Activated CD8-positive, alpha-beta T cell treated with anti-CD3 and anti-CD28 coated beads, Interleukin-2, amount 10 ng/mL, durations not matched to agents 7 days and 5 days (primary cell): Measurements from ENCODE around the gene TOP2A. TPM values are rescaled to one million over a fixed set of nuclear protein-coding genes. Genes with fewer than 3 reads are reported as not detected.
"Not testable (repeated sequence)": the region's sequence is repeated elsewhere in the genome, so short reads cannot be mapped to it uniquely, and the experiment has no call there.

ENCODE experiments used
- ATAC-seq: fragments of 150-1000 bp; cut with Tn5 transposase; one replicate; pipeline ENCODE4 v1.10.0; 2021; ENCODE audit warnings: moderate library complexity
- CTCF ChIA-PET: fragments of 350-600 bp; sonication (Branson Sonifier 250); formaldehyde crosslinking; loops from one replicate; lab custom pipeline; 2021; ENCODE audit warnings: antibody characterized with exemption; lab: Charles Lee
- POLR2A ChIA-PET: fragments of 350-600 bp; sonication (Branson Sonifier 250); formaldehyde crosslinking; loops from one replicate; lab custom pipeline; 2021; ENCODE audit warnings: antibody characterized with exemption; lab: Charles Lee
- DNase-seq: peaks from one replicate; pipeline ENCODE4 v3.0.0-alpha.2; 2020
- H3K27ac Mint-ChIP-seq: one replicate; pipeline ENCODE4 v1.8.0; 2021; ENCODE audit warnings: mild to moderate bottlenecking, mixed read lengths
- H3K27me3 Mint-ChIP-seq: one replicate; pipeline ENCODE4 v1.8.0; 2021; ENCODE audit warnings: low read depth, mixed read lengths
- H3K36me3 Mint-ChIP-seq: one replicate; pipeline ENCODE4 v1.8.0; 2021; ENCODE audit warnings: low read depth, mixed read lengths
- H3K4me1 Mint-ChIP-seq: one replicate; pipeline ENCODE4 v1.8.0; 2021; ENCODE audit warnings: low read depth, mixed read lengths
- H3K4me3 Mint-ChIP-seq: one replicate; pipeline ENCODE4 v1.8.0; 2021; ENCODE audit warnings: mild to moderate bottlenecking, mixed read lengths
- H3K9me3 Mint-ChIP-seq: one replicate; pipeline ENCODE4 v1.8.0; 2022; ENCODE audit warnings: mixed read lengths; ENCODE audit not compliant: insufficient read depth
- total RNA-seq, 2 experiments: library from RNA; stranded (reverse); gene quantifications; one replicate each; pipeline ENCODE4 v1.2.3, GENCODE V29; 2021

TOP2A gene
- total RNA-seq, 2 experiments from 2014 or later = 517 to 567 TPM

DNA sequence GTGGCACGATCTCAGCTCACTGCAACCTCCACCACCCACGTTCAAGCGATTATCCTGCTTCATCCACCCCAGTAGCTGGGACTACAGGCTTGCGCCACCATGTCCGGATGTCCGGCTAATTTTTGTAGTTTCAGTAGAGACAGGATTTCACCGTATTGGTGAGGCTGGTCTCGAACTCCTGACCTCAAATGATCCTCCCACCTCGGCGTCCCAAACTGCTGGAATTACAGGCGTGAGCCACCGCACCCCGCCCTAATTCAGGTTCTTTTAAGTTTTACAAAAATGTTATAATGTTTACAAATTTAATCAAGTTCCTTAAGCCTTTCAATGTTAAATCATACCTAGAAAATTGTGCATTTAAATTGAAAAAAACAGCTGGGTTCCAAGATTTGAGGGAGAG lies 39.9 kb downstream of the TOP2A start:
- no peaks in the 10 kb centered on the region for H3K9me3 Mint-ChIP-seq
- ChIA-PET POLR2A (no interaction called here), CTCF (interaction anchor here (0.9 to 2.5 kb wide), 2 partner anchors 34 to 155 kb away, joined by 3 to 6 read pairs; no protein-coding TSS in a partner anchor)
- ATAC-seq (no peak), DNase-seq (no peak)
- no peak overlapping the region for H3K4me3 Mint-ChIP-seq
- H3K27ac Mint-ChIP-seq = no peak overlapping the region
- no peaks in the 10 kb centered on the region for H3K36me3 Mint-ChIP-seq
- H3K27me3 Mint-ChIP-seq = peaks cover 4% of the 10 kb centered on the region
- H3K4me1 Mint-ChIP-seq = peaks cover 11% of the 10 kb centered on the region

DNA sequence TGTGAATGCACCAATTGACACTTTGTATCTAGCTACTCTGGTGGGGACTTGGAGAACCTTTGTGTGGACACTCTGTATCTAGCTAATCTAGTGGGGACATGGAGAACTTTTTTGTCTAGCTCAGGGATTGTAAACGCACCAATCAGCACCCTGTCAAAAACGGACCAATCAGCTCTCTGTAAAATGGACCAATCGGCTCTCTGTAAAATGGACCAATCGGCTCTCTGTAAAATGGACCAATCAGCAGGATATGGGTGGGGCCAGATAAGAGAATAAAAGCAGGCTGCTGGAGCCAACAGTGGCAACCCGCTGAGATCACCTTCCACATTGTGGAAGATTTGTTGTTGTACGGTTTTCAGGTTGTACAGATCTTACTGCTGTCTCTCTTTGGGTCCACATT lies 41.2 kb downstream of the TOP2A start:
- POLR2A ChIA-PET = interaction anchor here (1.4 to 1.6 kb wide), 2 partner anchors 10 to 156 kb away, joined by 3 to 4 read pairs; no protein-coding TSS in a partner anchor

DNA sequence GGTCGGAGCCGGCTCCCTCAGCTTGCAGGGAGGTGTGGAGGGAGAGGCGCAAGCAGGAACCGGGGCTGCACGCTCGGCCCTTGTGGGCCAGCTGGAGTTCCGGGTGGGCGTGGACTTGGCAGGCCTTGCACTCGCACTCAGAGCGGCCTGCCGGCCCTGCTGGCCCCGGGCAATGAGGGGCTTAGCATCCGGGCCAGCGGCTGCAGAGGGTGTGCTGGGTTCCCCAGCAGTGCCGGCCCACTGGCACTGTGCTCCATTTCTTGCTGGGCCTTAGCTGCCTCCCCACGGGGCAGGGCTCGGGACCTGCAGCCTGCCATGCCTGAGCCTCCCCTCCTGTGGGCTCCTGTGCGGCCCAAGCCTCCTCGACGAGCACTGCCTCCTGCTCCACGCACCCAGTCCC lies 41.9 kb downstream of the TOP2A start:
- H3K27me3 Mint-ChIP-seq, H3K27ac Mint-ChIP-seq, ATAC-seq, H3K4me3 Mint-ChIP-seq, H3K9me3 Mint-ChIP-seq, DNase-seq, H3K36me3 Mint-ChIP-seq: not testable (repeated sequence)
- peaks cover 26% of the 10 kb centered on the region for H3K4me1 Mint-ChIP-seq
- ChIA-PET POLR2A (interaction anchor here (1.4 kb wide), 1 partner anchor 157 kb away, joined by 3 read pairs; no protein-coding TSS in a partner anchor), CTCF (interaction anchor here (1.0 to 3.2 kb wide), 6 partner anchors 13 to 160 kb away, joined by 3 to 16 read pairs (median 4); no protein-coding TSS in a partner anchor)

More for the DNA sequence above, 41.2 kb downstream of the TOP2A start:
- not testable (repeated sequence) for H3K27ac Mint-ChIP-seq, ATAC-seq, H3K36me3 Mint-ChIP-seq, H3K9me3 Mint-ChIP-seq, H3K27me3 Mint-ChIP-seq
- CTCF ChIA-PET = interaction anchor here (0.7 to 3.2 kb wide), 11 partner anchors 12 to 185 kb away, joined by 3 to 16 read pairs (median 4); partner anchors contain the start of gene TOP2A
- Mint-ChIP-seq H3K4me1 (peaks cover 22% of the 10 kb centered on the region), H3K4me3 (peak overlapping the region; percentile 6)
- DNase-seq = peak; percentile 33

DNA sequence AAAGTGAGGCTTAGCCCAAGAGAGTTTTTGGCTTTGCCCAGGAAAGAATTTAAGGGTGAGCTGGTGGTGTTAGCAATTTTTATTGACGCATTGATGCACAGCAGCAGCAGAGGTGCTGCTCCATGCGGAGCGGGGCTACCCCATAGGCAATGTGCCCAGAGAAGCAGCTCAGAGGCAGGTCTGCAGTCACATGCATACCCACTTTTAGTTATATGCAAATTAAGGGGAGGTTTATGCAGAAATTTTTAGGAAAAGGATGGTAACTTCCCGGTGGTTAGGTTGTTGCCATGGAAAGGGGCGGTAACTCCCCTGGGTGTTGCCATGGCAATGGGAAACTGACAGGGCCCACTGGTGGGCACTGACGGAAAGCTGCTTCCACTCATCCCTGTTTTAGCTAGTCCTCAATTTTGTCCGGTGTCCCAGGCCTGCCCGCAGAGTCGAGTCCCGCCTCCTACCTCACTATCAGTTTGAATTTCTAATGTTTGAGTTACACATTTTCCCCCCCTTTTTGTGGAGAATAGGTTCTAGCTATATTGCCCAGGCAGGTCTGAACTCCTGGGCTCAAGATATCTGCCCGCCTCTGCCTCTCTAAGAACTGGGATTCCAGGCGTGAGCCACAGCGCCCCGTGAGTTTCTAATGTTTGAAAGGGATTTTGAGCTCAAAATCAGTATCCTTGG lies 42.7 kb downstream of the TOP2A start:
- H3K4me3 Mint-ChIP-seq = no peak overlapping the region
- ChIA-PET CTCF (interaction anchor here (0.8 to 3.2 kb wide), 4 partner anchors 13 to 159 kb away, joined by 3 to 16 read pairs (median 4); no protein-coding TSS in a partner anchor), POLR2A (no interaction called here)
- H3K9me3 Mint-ChIP-seq = no peaks in the 10 kb centered on the region
- peaks cover 4% of the 10 kb centered on the region for H3K27me3 Mint-ChIP-seq
- H3K27ac Mint-ChIP-seq = no peak overlapping the region
- H3K4me1 Mint-ChIP-seq = peaks cover 26% of the 10 kb centered on the region
- ATAC-seq = no peak
- no peak for DNase-seq
- H3K36me3 Mint-ChIP-seq = no peaks in the 10 kb centered on the region

DNA sequence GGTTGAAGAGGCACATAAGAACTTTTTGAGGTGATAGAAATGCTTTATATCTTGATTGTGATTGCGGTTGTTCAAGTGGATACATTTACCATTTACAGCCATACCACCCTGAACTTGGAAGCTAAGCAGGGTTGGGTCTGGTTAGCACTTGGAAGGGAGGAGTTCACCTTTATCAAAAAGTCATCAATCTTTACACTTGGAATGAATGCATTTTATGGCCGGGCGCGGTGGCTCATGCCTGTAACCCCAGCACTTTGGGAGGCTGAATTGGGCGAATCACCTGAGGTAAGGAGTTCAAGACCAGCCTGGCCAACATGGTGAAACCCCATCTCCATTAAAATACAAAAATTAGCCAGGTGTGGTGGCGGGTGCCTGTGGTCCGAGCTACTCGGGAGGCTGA lies 43.7 kb downstream of the TOP2A start:
- no peak overlapping the region for H3K27ac Mint-ChIP-seq
- POLR2A ChIA-PET = no interaction called here

DNA sequence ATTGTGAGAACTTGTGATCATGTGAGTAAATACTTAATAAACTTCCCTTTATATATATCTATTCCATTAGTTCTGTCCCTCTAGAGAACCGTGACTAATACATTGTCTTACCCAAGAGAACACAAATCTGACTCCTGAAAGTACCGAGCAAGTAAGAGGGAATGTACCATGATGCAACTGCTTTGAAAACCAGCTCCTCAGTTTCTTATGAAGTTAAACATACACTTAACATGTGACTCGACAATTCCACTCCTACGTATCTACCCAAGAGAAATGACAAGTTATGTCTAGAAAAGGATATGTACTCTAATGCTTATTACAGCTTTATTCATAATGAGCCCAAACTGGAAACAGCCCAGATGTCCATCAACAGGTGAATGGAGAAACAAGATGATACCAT lies 44.4 kb downstream of the TOP2A start:
- ChIA-PET CTCF (interaction anchor here (2.1 kb wide), 1 partner anchor 71 kb away, joined by 6 read pairs; no protein-coding TSS in a partner anchor), POLR2A (interaction anchor here (1.4 kb wide), 1 partner anchor 10 kb away, joined by 7 read pairs; no protein-coding TSS in a partner anchor)
- Mint-ChIP-seq H3K27ac (no peak overlapping the region), H3K36me3 (no peaks in the 10 kb centered on the region), H3K27me3 (peaks cover 4% of the 10 kb centered on the region), H3K9me3 (no peaks in the 10 kb centered on the region), H3K4me3 (no peak overlapping the region), H3K4me1 (peaks cover 27% of the 10 kb centered on the region)
- ATAC-seq (no peak), DNase-seq (no peak)

More for the DNA sequence above, 43.7 kb downstream of the TOP2A start:
- no peaks in the 10 kb centered on the region for H3K36me3 Mint-ChIP-seq
- peaks cover 4% of the 10 kb centered on the region for H3K27me3 Mint-ChIP-seq
- DNase-seq (no peak), ATAC-seq (no peak)
- H3K4me1 Mint-ChIP-seq = peaks cover 27% of the 10 kb centered on the region
- CTCF ChIA-PET = interaction anchor here (2.1 to 3.2 kb wide), 2 partner anchors 12 to 71 kb away, joined by 6 to 16 read pairs; no protein-coding TSS in a partner anchor
- no peaks in the 10 kb centered on the region for H3K9me3 Mint-ChIP-seq
- H3K4me3 Mint-ChIP-seq = no peak overlapping the region

DNA sequence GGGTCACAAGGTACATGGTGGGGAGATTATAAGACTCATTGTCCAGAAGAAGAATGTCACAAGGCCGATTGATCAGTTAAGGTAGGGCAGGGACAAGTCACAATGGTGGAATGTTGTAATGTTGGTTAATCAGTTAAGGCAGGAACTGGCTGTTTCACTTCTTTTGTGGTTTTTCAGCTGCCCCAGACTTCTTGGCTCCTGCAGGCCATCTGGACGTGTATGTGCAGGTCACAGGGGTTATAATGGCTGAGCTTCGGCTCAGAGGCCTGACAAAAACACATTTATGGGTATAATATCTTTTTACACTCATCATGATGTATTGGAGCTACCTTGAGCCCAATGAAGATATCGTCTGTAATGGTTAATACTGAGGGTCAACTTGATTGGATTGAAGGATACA lies 45.1 kb downstream of the TOP2A start:
- peaks cover 30% of the 10 kb centered on the region for H3K4me1 Mint-ChIP-seq
- H3K27ac Mint-ChIP-seq, H3K27me3 Mint-ChIP-seq, H3K4me3 Mint-ChIP-seq, H3K36me3 Mint-ChIP-seq, H3K9me3 Mint-ChIP-seq, DNase-seq, ATAC-seq: not testable (repeated sequence)
- POLR2A ChIA-PET = interaction anchor here (1.4 kb wide), 1 partner anchor 10 kb away, joined by 7 read pairs; no protein-coding TSS in a partner anchor
- CTCF ChIA-PET = interaction anchor here (2.1 kb wide), 1 partner anchor 70 kb away, joined by 6 read pairs; no protein-coding TSS in a partner anchor

DNA sequence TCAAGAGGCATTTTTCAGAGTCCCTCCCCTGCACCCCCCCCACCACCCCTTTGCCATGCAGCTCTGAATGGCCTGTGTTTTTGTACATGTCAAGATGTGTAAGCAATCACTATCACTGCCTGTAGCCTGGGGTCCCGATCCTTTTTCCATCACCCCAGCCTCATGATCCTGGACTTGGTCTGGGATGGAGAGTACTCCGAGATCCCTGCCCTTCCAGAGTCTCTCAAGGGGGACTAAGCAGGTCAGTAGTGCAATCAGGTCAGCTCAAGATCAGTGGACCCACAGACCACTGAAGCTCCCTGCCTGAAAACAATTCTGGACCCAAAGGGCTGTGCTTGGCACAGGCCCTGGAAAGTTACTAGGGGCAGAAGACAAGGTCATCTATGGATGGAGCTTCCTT lies 45.7 kb downstream of the TOP2A start:
- POLR2A ChIA-PET = interaction anchor here (1.4 kb wide), 1 partner anchor 9 kb away, joined by 7 read pairs; no protein-coding TSS in a partner anchor
- Mint-ChIP-seq H3K27me3 (peaks cover 4% of the 10 kb centered on the region), H3K36me3 (no peaks in the 10 kb centered on the region), H3K4me1 (peaks cover 30% of the 10 kb centered on the region), H3K4me3 (no peak overlapping the region), H3K9me3 (no peaks in the 10 kb centered on the region), H3K27ac (no peak overlapping the region)
- CTCF ChIA-PET = interaction anchor here (1.2 to 2.1 kb wide), 2 partner anchors 9 to 69 kb away, joined by 4 to 6 read pairs; no protein-coding TSS in a partner anchor
- ATAC-seq (no peak), DNase-seq (no peak)

DNA sequence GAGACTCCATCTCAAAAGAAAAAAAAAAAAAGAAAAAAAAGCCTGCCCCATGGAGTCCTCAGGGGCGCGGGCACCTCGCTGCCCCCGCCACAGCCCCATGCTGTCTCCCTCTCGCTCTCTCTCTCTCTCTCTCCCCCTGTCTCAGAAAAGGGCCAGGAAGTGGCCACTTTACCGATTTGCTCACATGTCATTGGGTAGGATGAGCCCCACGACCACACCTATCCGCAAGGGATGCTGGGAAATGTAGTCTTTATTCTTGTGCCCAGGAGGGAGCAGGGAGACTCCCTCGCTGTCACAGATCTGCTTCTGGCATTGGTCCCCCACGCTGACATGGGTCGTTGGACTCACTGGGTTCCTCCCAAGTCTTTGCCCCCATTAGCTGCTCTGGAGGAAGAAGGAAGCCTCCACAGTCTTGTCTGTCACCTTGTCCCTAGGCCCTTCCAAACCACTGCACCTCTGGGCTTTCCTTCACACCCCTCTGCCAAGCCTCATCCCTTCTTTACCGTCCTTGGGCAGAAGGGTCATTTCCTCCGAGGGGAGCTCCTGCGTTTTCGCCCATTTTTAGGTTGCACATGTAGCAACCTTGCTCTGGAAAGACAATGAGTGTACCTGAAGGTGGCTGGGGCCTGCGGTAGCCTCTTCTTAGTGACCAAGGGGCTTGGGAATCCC lies 46.3 kb downstream of the TOP2A start:
- Mint-ChIP-seq H3K27ac (peak overlapping the region; percentile 6), H3K4me1 (peaks cover 25% of the 10 kb centered on the region), H3K4me3 (no peak overlapping the region), H3K9me3 (no peaks in the 10 kb centered on the region), H3K36me3 (no peaks in the 10 kb centered on the region), H3K27me3 (no peaks in the 10 kb centered on the region)
- ChIA-PET CTCF (interaction anchor here (1.2 to 2.1 kb wide), 2 partner anchors 9 to 69 kb away, joined by 4 to 6 read pairs; no protein-coding TSS in a partner anchor), POLR2A (no interaction called here)
- ATAC-seq = peak; percentile 80
- DNase-seq = peak; percentile 63

DNA sequence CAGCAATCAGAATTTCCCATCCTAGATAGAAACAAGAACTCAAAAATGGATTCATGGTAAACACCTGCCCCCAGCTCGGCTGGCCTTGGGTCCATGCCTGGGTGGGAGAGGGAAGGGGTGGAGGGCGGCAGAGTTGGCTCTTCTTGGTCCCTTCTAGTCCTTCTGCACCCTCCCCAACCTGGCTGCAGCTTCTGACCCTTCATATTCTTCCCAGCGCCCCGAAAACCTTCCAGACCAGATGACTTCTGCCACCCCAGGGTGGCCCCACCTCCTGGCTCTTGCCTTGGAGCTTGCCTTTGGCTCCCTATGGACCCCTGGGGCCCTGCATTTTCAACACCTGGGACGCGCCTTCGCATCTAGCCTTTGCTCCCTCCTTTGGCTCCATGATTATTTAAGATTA lies 47.8 kb downstream of the TOP2A start:
- no peak for ATAC-seq
- POLR2A ChIA-PET = interaction anchor here (0.7 kb wide), 1 partner anchor 92 kb away, joined by 5 read pairs; no protein-coding TSS in a partner anchor
- no peaks in the 10 kb centered on the region for H3K9me3 Mint-ChIP-seq
- H3K36me3 Mint-ChIP-seq = no peaks in the 10 kb centered on the region
- H3K4me3 Mint-ChIP-seq = no peak overlapping the region
- no peaks in the 10 kb centered on the region for H3K27me3 Mint-ChIP-seq
- CTCF ChIA-PET = interaction anchor here (0.9 to 1.4 kb wide), 3 partner anchors 70 to 190 kb away, joined by 3 read pairs; no protein-coding TSS in a partner anchor
- DNase-seq = no peak
- H3K27ac Mint-ChIP-seq = no peak overlapping the region
- peaks cover 24% of the 10 kb centered on the region for H3K4me1 Mint-ChIP-seq

DNA sequence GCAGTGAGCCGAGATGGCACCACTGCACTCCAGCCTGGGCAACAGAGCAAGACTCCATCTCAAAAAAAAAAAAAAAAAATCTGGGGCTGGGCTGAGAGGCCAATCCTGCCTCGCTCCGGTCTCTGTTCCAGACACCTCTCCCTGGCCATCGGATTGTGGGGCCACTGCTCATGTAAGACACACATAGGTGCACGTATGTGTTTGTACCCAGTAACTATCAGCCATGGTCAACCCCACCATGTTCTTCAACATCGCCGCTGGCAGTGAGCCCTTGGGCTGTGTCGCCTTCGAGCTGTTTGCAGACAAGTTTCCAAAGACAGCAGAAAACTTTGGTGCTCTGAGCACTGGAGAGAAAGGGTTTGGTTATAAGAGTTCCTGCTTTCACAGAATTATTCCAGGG lies 50.0 kb downstream of the TOP2A start:
- CTCF ChIA-PET, ATAC-seq, H3K4me3 Mint-ChIP-seq, H3K36me3 Mint-ChIP-seq, POLR2A ChIA-PET, H3K27me3 Mint-ChIP-seq, DNase-seq, H3K9me3 Mint-ChIP-seq, H3K27ac Mint-ChIP-seq: not testable (repeated sequence)
- H3K4me1 Mint-ChIP-seq = peaks cover 29% of the 10 kb centered on the region
